ENCODE data around the gene ADAMTS7.
A peak's percentile ranks its signal among the peaks of the same experiment; 100 is the strongest.
"Not testable (repeated sequence)": the region's sequence is repeated elsewhere in the genome, so short reads cannot be mapped to it uniquely, and the experiment has no call there.

The ADAMTS7 gene

DNA sequence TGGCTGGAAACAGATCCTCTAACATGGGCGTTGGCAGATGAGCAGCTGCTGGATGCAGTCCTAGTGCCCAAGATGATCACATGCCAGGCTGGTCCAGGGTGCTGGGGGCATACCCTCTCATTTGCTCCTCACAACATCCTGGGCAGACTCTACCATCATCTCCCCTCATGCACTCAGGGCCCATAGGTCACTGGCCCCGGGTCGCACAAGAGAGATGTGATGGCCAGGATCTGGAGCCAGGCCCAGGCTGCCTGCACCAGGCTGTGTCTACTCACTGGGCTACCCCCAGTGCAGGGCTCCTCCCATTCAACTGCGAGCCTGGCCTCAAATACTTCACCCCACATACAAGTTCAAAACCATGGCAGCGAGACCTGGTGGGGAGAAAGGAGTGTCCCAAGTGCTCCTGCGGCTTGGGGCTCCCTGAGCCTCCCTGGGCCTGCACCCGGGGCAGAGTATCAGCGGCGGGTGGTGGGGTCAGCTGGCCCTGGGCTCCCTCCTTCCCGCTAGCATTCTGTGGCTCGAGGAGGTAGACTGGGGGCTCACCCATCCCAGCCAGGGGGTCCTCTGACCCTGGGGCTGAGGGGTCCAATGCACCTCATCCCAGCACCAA lies 32.0 kb downstream of the ADAMTS7 start:
- DNase-seq = not testable (repeated sequence)

DNA sequence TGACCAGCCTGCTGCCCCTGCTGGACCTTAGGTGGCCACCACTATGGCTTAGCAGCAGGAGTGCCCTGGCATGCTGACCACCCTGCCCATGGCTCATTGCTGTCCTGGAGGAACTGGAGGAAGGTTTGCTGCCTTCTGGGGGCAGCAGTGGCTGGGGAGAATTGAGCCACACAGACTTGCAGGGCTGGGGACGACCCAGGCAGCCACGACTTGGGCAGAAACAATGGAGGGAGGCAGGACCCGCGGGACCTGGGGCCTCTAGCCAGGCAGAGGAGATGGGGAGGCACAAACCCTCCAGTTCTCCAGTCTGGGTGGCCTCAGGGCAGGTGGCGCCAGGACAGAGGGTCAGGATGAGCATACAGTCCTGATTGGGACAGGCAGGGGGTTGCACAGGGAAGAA lies 32.8 kb downstream of the ADAMTS7 start:
- DNase-seq = no peak

DNA sequence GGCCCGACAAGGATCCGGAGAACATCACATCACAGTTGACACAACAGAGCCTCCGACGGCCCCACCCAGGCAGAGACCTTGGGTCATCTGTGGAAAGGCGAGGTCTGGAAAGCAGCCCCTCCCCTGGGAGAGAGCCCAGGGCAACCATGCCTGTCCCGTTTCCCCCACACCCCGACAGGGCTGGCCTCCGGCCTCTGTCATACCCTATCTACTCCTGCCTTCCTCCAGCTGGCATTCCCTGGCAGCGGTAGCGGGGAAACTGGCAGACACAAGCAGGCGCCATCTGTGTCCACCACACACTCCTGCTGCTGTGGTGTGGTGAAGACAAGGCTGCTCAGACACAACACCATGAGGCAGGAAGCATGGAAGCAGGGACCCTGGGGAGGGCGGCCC lies 33.3 kb downstream of the ADAMTS7 start:
- DNase-seq = peak; percentile 59

DNA sequence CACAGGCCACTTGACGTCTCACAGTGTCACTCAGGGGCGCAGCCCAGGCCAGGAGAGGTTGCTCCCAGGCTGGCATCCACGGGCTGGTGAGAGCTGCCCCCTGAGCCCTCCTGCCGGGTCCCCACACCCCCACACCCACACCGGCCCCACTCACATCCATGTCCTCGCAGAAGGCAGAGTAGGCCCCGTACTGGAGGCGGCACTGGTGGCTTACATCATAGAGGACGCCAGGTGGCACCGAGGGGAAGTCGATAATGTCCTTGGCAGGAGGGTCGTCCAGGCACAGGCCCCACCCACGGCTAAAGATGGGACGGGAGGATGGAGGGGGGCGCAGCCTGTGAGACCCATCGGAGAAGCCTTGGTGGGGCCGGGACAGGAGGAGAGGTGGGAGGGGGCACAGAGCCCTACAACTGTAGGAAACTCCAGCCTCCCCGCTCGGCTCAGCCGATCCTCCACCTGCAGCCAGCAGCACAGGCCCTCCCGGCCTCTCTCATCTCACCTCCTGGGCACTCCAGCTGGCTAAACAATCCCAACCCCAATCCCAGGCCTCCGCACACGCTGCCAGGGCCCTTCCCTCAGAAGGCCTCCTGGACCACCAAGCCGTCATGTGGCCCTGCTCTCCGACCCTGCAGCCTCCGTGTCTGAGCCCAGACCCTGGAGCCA lies 33.8 kb downstream of the ADAMTS7 start:
- not testable (repeated sequence) for DNase-seq

DNA sequence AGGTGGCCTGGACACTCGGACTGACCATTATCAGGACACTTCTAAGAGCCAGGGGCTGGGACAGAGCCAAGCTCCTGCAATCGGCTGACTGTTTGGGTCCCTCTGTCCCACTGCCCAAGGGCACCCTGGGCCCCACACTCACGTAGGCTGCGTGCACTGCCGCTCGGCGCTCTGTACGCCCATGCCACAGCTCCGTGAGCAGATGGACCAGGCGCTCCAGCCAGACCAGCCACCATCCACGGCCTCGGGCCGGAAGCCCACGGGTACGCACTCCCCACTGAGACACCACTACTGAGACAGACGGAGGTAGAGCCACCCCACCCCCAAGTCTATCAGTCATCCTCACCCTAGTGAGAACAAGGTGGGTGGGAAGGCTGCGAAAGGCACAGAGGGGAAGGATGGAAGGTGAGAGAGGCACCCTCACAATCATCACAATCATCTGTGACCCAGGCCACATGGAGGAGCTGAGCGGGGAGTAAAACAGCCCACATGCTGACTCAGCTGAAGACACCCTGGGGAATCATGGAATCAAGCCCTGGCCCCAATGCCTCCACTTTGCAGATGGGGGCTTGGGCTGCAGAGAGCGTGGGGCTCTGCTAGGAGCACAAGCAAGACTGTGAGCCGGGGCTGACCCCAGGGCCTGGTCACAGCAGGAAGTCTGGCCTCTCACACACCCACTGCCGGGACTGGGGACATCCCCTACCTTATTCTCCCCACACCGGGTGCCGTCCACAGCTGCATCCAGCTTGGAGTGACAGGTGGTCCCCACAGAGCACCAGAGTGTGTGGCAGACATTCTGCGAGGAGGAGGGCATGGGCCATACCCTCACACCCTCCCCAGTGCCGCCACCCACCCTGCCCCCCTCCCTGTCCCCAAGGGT lies 35.0 kb downstream of the ADAMTS7 start:
- not testable (repeated sequence) for DNase-seq

DNA sequence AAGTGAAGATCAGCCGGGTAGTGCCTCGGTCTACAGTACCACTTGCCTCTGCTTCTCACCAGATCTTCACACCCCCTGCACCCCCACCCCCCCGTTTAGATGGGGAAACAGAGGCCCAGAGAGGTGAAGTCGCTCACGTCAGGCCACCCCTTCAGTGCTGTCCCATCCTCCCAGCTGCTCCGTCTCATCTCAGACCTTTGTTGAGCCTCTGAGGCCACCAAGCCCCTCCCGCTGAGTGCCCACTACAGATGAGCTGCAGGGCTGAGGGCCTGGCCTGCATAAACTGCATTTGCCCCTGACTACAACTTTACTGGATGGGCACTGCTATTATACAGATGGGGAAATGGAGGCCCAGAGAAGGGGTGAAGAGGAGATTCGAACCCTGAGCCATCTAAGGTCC lies 35.8 kb downstream of the ADAMTS7 start:
- no peak for DNase-seq

DNA sequence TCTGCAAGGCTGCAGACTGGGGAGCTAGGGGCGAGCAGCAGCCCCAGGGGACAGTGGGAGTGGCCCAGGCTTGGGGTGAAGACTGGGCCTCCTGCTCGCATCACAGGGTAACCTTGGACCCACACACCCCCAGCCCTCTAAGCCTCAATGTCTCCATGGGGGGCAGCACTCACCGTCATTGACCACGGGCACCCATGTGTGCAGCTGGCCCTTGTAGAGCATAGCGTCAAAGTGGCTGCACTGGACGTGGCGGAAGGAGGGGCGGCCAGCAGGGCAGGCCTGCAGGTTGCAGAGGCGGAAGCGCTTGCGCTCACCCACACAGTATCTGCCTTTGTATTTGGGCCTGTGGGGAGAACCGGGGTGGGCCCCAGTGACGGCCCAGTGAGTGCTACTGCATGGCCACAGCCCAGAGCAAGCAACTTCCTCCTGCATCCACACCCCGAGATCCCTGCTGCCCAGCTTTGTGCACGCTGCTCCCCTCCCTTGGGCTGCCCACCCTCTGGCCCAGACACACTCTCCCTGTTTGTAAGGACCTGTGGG lies 36.7 kb downstream of the ADAMTS7 start:
- not testable (repeated sequence) for DNase-seq

DNA sequence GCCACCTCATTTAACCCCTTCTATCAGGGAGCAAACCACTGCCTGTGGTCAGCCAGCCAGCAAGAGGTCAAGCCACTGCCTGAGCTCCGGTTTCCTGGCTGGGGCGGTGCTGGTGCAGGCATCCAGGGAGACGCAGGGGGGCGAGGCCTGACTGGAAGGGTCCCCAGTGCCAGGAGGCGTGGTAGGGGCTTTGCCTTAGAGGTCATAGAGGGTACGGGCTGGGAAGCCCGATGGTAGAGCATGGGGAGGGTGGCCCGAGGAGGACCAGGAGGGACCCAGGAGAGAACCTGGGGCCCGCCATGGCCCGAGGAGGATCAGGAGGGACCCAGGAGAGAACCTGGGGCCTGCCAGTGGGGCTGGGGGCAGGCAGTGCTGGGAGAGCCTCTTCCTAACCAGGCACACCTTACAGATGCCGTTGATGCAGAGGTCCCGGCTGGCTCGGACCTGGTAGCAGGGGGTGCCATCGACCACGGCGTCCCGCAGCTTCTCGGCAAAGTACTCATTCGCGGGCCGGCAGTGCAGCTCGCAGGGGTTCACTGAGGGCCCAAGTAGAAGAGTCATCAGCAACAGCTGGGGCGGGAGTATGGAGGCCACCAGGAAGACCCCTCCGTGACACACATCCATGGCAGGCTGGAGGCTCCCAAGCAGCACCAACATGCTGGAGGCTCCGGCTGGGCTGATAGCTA lies 37.4 kb downstream of the ADAMTS7 start:
- not testable (repeated sequence) for DNase-seq

DNA sequence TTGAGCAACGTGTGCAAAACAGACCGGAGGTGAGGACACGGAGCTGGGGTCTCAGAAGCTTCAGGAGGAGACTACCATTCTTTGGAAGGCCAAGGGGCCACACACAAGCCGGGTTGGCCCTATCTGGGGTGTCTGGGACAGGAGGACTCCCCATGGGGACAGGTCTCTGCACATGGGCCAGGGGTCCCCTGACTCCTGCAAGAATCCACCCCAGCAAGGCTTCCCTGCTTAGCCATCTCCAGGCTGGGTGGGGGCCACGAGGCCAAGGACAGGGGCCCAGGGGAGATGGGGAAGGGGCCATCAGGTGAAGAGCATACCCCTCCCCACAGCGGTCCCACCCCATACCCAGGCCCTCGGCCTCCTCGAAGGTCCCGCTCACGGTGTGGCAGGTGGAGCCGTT lies 38.5 kb downstream of the ADAMTS7 start:
- DNase-seq = no peak

DNA sequence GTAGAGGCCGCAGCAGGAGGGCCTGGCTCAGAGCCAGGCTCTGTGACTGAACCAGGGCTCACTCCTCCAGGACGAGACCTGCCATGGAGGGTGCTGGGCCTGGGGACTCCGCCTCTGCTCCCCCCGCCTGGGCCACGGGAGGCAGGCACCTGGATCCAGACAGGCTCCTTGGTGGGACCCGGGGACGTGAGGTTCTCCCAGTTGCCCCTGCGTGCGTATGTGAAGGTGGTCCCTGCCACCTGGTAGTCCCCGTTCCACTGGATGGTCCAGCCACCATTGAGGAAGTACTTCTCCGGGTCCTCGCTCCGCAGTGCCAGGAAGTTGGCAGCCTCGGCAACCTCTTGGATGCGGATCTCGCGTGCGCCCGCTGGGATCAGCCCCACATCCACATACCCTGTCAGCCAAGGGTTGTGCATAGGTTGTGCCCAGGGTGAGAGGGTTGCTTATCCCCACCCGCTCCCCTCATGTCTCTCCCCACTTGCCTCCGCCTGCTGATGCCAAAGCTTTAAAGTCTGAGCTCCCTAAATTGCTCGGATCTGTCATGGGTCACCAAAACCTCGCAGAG lies 39.7 kb downstream of the ADAMTS7 start:
- not testable (repeated sequence) for DNase-seq

DNA sequence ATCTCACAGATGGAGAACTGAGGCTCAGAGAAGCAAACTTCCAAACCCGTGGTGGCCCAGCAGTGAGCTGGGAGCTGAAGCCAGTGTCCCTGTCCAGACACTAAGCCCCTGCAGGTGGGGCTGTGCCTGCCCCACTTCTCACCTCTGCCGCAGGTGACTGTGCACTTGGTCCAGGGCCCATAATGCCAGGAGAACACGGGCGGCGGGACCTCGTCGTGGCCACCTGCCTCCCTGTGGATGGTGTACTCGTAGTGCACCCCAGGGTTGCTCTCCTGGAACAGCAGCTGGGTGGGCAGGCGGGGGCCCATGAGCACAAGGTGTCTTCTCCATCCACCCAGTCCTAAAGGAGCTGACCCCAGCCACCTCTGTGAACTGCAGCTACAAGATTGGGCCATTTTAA lies 40.2 kb downstream of the ADAMTS7 start:
- DNase-seq = not testable (repeated sequence)

DNA sequence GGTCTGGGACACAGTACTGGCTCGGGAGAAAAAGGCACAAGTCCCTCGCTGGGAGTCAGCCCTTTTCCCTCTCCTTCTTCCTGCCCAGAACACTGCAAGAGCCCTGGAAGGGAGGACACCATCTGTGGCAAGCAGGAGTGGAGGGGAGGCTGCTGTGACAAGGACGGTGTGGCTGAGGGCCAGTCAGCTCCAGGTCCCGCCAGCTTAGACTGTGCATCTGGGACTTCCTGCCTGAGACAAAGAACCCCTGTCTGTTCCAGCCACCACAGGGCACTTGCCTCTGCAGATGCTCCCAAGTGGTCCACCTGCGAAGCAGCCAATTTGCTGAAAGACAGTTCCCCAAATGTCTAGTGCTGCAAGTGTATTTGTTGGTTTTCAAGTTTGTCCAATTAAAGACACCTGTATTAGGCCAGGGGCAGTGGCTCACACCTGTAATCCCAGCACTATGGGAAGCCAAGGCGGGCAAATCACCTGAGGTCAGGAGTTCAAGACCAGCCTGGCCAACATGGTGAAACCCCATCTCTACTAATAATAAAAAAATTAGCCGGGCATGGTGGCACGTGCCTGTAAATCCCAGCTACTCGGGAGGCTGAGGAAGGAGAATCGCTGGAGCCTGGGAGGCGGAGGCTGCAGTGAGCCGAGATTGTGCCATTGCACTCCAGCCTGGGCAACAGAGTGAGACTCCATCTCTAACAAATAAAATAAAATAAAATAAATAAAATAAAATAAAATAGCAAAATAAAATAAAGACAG lies 41.6 kb downstream of the ADAMTS7 start:
- DNase-seq = not testable (repeated sequence)

DNA sequence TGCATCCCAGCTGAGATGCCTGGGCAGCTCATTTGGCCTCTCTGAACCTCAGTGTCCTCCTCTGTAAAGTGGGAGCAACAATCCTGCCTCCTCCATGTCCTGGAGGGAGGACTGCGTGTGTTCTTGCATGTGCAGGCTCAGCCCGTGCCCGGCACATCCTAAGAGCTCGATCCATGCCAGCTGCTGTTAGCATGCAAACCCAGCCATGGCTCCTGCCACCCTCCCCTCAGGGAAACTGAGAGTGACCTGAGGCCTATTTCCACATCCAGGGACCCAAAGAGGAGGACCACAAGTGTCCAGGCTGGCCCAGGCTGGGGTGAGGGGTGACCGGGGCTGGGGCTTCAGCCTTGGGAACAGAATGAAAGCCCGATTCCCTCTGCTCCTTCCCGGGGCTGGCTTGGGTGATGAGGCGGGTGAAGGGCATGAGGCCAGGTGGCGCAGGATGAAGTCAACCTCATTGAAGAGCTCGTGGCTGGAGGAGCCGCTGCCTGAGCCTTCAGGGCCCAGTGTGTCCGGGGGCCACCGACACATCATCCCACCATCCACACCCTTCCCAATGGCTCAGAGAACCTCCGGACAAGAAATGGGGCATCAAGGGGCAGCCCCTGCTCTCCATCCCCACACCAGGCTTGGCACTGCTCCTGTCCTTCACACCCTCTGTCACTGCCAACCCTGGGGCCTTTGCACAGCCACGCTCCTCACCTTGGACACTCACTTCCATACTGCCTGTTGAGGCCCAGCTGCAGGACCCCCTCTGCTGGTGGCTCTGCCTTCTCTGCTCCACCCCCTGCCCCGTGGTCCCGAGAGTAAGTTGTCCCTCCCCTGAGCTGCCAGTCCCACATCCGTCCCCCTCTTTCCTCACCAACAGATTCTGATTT lies 42.5 kb downstream of the ADAMTS7 start:
- DNase-seq = no peak

DNA sequence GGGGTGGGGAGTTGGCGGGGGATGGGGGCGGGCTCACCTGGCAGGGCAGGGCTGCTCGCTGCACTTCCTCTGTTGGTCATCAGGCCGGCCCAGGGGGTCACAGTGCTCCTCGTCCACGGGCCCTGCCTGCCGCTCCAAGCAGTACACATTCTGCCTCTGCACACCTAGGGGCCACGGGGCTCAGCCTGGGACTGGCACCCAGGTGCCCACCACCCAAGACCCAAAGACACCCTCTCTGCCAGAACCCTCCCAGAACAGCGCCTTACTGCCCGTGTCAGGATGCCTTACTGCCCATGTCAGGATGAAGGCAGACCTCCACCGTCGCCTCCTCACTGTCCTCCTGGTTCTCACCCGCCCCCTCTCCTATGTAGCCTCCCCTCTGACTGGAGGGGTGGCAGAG lies 43.2 kb downstream of the ADAMTS7 start:
- no peak for DNase-seq

DNA sequence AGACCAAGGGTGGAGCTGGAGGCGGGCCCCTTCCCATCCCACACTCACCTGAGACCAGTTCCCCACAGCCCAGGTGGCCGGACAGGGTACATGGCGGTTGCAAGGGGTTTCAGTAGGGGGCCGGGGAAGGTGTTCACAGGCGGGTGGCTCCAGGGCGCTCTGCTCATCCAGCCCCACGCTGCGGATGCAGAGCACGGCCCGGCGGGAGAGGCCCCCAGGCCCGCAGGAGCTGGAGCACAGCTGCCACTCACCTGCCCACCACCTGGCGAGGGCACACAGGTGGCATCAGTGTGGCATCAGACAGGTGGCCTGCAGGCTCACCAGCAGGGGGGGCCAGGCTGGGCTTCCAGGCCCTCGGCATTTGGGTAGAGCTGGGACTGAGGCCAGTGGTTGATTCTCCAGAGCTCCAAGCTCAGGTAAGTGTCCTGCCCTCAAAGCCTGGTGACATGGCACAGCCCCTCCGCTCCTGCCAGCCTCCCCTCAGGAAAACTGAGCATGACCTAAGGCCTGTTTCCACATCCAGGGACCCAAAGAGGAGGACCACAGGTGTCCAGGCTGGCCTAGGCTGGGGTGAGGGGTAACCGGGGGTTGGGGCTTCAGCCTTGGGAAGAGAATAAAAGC lies 43.8 kb downstream of the ADAMTS7 start:
- DNase-seq = no peak

DNA sequence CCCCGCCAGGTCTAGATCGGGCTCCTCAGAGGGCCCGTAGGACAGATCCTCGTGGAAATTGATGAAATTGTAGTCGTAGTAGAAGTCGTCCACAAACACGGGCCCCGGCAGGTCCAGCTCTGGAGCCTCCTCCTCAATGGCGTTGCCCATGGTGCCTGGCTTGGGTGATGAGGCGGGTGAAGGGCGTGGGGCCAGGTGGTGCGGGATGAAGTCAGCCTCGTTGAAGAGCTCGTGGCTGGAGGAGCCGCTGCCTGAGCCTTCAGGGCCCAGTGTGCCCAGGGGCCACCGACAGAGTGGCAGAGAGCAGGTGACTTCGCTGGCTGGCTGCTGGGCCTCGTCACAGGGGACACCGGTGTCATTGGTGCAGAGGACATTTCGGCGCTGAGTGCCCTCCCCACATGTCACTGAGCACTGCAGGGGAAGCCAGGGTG lies 44.6 kb downstream of the ADAMTS7 start:
- not testable (repeated sequence) for DNase-seq

DNA sequence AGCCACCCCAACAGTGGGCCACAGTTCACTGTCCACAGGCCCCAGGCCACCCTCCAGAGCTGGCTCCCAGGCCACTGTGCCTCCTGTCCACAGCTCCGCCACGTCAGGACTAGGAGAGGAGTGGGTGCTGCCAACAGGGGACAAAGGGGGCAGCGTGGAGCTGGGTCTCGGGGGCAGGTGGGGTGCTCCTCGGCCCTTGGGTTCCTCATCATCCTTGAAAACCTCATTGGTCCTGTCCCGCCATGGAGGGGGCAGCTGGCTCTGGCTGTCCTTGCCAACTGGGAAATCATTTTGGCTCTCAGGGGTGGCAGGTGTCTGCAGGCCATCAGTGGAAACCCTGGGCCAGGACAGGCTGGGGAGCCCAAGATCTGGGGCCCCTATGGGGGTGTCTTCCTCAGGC lies 45.2 kb downstream of the ADAMTS7 start:
- no peak for DNase-seq

DNA sequence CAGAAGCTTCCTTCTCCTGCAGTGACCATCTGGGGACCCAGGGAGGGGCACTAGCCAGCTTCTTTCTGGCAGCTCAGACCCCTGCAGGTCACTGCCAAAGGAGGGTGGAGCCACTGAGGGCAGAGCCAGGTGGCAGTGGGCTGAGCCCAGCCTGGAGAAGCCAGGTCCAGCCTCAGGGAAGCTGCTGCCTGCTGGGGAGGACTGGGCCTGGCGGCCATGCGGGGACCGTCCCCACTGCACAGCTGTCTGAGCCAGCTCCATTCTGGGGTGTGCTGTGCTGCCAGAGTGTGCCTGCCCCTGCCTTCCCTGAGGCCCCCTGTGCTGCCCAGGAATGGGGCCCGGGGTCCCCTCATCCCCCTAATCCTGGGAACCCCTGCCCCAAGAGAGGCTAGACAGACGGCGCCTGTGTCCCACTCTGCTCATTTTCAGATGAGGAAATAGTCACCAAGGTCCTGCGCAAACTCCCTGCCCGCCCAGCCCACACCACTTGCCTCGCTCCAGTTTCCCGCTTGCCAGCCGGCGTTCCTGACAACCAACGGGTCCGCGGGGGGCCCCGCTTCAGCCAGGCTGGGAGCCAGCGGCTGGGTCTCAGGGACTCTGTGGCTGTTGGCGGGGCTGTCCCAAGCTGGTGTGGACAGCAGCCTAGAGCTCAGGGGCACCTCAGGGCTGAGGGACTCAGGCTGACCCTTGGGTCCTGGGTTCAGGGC lies 46.0 kb downstream of the ADAMTS7 start:
- not testable (repeated sequence) for DNase-seq

DNA sequence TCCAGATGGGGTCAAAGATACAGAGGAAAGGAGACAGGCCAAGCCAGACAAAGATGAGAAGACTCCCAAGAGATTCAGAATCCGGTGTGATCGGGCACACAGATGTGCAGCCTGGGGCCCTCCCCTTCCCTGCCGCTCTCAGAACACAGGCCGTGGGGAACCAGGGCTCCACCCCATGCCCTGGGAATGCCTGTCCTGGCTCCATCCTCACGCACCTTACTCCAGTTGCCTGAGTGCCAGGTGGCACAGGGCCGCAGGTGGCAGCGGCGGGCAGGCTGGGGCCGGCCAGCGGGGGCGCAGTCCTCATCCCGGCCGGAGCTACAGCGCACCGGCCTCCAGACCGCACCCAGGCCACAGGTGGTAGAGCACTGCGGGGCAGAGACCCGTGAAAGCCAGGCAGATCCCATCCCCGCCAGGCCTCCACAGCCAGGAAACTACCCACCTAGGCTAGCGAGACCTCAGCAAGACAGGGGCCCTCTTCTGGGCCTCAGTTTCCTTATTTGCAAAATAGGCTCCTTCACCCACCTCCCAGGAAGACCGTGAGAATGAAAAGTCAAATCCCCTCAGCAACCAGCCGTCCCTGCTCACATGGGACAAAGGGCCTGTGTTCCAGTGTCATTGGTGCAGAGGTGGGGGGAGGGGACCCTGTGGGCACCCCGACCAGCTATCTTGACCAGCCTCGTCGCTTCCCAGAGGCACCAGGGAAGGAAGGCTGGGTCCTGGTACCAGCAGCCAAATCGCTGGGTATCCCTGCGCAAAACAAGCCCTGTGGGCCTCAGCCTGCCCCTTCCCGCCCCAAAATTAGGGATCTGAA lies 46.7 kb downstream of the ADAMTS7 start:
- not testable (repeated sequence) for DNase-seq
